ENCODE data around the gene HLA-F. TPM values are rescaled to one million over a fixed set of nuclear protein-coding genes. Genes with fewer than 3 reads are reported as not detected.

The HLA-F gene
- total RNA-seq, 2 donors from 2014 or later = 0.48 to 3.9 TPM

DNA sequence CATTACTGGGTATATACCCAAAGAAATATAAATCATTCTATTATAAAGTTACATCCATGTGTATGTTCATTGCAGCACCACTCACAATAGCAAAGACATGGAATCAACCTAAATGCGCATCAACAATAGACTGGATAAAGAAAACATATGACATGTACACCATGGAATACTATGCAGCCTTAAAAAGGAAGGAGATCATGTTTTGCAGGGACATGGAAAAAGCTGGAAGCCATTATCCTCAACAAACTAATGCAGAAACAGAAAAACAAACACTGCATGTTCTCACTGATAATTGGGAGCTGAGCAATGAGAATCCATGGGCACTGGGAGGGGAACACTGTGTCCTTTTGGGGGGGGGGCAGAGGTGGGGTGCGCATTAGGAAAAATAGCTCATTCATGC, 53.5 kb downstream of the HLA-F start:
- no peaks in the 10 kb centered on the region for H3K27me3 ChIP-seq (ENCODE audit: control insufficient read depth, insufficient read depth, low read length, poor library complexity, severe bottlenecking)
- no peak overlapping the region for H3K9ac ChIP-seq (ENCODE audit: extremely low read depth, low read length, poor library complexity, severe bottlenecking)
- whole genome bisulfite sequencing, 2 experiments (ENCODE audit: insufficient coverage in 1 of 2, insufficient read length in 1 of 2) = 100% methylated on average over 1 to 2 of the region's 2 CpGs
- no peak overlapping the region for H3K27ac Mint-ChIP-seq
- H3K4me3 ChIP-seq (ENCODE audit: low read length) = no peak overlapping the region
- no peak overlapping the region for H3K27ac ChIP-seq (ENCODE audit: low read depth, low read length)
- peaks cover 7% of the 10 kb centered on the region for H3K27me3 Mint-ChIP-seq (ENCODE audit: insufficient read depth)
- H3K36me3 Mint-ChIP-seq (ENCODE audit: low read depth) = no peaks in the 10 kb centered on the region
- H3K4me1 ChIP-seq (ENCODE audit: control insufficient read depth, insufficient read depth, low read length) = no peaks in the 10 kb centered on the region
- H3K36me3 ChIP-seq (ENCODE audit: control insufficient read depth, insufficient read depth, low read length) = no peaks in the 10 kb centered on the region
- no peaks in the 10 kb centered on the region for H3K4me1 Mint-ChIP-seq
- DNase-seq = no peak
- H3K9me3 Mint-ChIP-seq = peaks cover 23% of the 10 kb centered on the region
- H3K4me3 Mint-ChIP-seq = no peak overlapping the region
- no peaks in the 10 kb centered on the region for H3K9me3 ChIP-seq (ENCODE audit: control insufficient read depth, low read length)
- TF ChIP-seq, protein P1, sequence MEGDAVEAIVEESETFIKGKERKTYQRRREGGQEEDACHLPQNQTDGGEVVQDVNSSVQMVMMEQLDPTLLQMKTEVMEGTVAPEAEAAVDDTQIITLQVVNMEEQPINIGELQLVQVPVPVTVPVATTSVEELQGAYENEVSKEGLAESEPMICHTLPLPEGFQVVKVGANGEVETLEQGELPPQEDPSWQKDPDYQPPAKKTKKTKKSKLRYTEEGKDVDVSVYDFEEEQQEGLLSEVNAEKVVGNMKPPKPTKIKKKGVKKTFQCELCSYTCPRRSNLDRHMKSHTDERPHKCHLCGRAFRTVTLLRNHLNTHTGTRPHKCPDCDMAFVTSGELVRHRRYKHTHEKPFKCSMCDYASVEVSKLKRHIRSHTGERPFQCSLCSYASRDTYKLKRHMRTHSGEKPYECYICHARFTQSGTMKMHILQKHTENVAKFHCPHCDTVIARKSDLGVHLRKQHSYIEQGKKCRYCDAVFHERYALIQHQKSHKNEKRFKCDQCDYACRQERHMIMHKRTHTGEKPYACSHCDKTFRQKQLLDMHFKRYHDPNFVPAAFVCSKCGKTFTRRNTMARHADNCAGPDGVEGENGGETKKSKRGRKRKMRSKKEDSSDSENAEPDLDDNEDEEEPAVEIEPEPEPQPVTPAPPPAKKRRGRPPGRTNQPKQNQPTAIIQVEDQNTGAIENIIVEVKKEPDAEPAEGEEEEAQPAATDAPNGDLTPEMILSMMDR (conservative IDR thresholded peaks at IDR 0.05) = no peak

Other genes starting within 250 kb of the HLA-F start
- not detected for gene MAS1L, start 235.5 kb upstream of the HLA-F start, total RNA-seq
- not detected for gene UBD, start 163.7 kb upstream of the HLA-F start, total RNA-seq
- not detected for gene OR2H2, start 138.3 kb upstream of the HLA-F start, total RNA-seq
- 10 to 100 TPM; 81.8 to 99.1 TPM for gene GABBR1, start 90.3 kb upstream of the HLA-F start, total RNA-seq
- gene MOG, start 66.3 kb upstream of the HLA-F start, total RNA-seq = not detected
- gene ZFP57, start 42.3 kb upstream of the HLA-F start, total RNA-seq = under 1 TPM; 0.24 to 0.59 TPM
- gene HLA-G, start 104.4 kb downstream of the HLA-F start, total RNA-seq = 1 to 10 TPM in 1 of 2 donors, under 1 TPM in 1; 0.58 to 1.1 TPM
- 100 to 1,000 TPM; 212 to 282 TPM for gene HLA-A, start 219.1 kb downstream of the HLA-F start, total RNA-seq